Pancreas (tissue), 10 donors: Measurements from ENCODE around the gene SNRNP27. TPM values are rescaled to one million over a fixed set of nuclear protein-coding genes. Genes with fewer than 3 reads are reported as not detected.
"Not testable (repeated sequence)": the region's sequence is repeated elsewhere in the genome, so short reads cannot be mapped to it uniquely, and the experiment has no call there.

Source experiments
- ATAC-seq, 4 donors: fragments of 200-7000 bp; cut with Tn5 transposase; one replicate each; pipeline versions ENCODE4 v1.8.0 to v1.9.1; 2020; ENCODE audit warnings: mild to moderate bottlenecking in 4 of 4, moderate library complexity in 4 of 4
- DNase-seq, 6 donors: peaks; one replicate each; pipeline ENCODE4 v3.0.0-alpha.2; 2020
- FAIRE-seq: peaks from 2 replicates; lab custom pipeline; 2012; peaks lifted over from hg19 to GRCh38; lab: Jason Lieb, UNC
- H3K27ac ChIP-seq, 4 donors: fragments of 200-600 bp; sonication (generic); 1 replicate in 3 of 4; 2 replicates in 1 of 4; pipeline versions ENCODE4 v1.5.0 to v1.8.0; 2020
- H3K27me3 ChIP-seq, 4 donors: fragments of 200-600 bp; one replicate each; pipeline ENCODE4 v1.8.0; 2021
- H3K36me3 ChIP-seq, 3 donors: fragments of 200-600 bp; sonication (generic) in 1 of 3; one replicate each; pipeline versions ENCODE4 v1.5.0 to v1.8.0; 2020 to 2021
- H3K4me1 ChIP-seq, 3 donors: fragments of 200-600 bp; one replicate each; pipeline ENCODE4 v1.8.0; 2021
- H3K4me3 ChIP-seq, 4 donors: fragments of 200-600 bp; sonication (generic) in 2 of 4; one replicate each; pipeline versions ENCODE4 v1.5.0 to v1.8.0; 2020 to 2021
- H3K9me3 ChIP-seq, 4 donors: fragments of 200-600 bp; one replicate each; pipeline ENCODE4 v1.8.0; 2021
- CTCF ChIP-seq, 4 donors: fragments of 200-600 bp; sonication (generic) in 3 of 4; IDR thresholded peaks; one replicate each; pipeline versions ENCODE4 v1.5.0 to v1.8.0; 2021; ENCODE audit warnings: antibody characterized with exemption in 4 of 4
- WGBS, 2 donors: extraction: QIAGEN DNeasy Blood & Tissue Kit; methylation state at CpG; one replicate each; pipeline ENCODE4 v1.1.7; 2013; 5-methylcytosine and 5-hydroxymethylcytosine counted together
- intact Hi-C, 3 donors: fragments of 100-400 bp; cut with DNase I; formaldehyde crosslinking; loops; one replicate each; pipeline versions ENCODE4 v1.11.1 to v1.14.2; 2022
- polyA plus RNA-seq, 2 donors: library from polyadenylated mRNA; stranded (reverse); fragments of 200-250 nt; gene quantifications; one replicate each; pipeline ENCODE4 v1.2.3, GENCODE V29; 2013
- total RNA-seq, 6 donors: library from RNA; stranded (reverse); fragmentation: NEBNext Ultra II Directional in 4 of 6; extraction: Animal tissue kit (Norgen Biotek cat#: 25700) in 4 of 6; gene quantifications; one replicate each; pipeline versions ENCODE4 v1.2.1 to v1.2.4, GENCODE V29; 2021 to 2023
- donor health status: healthy with polysubstance abuse.
- donor health status: DM: no; HTN: no; CAD: no; lungs with moderate emphysema.
- donor health status: DM: no; HTN: no; CAD: no.
- donor health status: control.
- donor health status: control.
- donor health status: Bipolar disorder and iron deficiency.
- donor health status: DM: yes; HTN: yes; CAD: no.
- donor health status: DM: no; HTN: no; CAD: no.
- donor health status: DM: no; HTN: no; CAD: no.
- donor health status: DM: yes; HTN: yes; CAD: no.

SNRNP27 gene
- total and polyA plus RNA-seq, 8 donors = 8.3 to 27.9 (median 13.1) TPM

GRCh38 chr2:69950241-69950640 lies 56.5 kb downstream of the SNRNP27 start:
- whole genome bisulfite sequencing, 2 donors = 67 to 75% methylated on average over 5 of the region's 5 CpGs

GRCh38 chr2:69950671-69951070 lies 56.9 kb downstream of the SNRNP27 start:
- intact Hi-C loops, H3K9me3 ChIP-seq, H3K36me3 ChIP-seq, H3K4me1 ChIP-seq, H3K4me3 ChIP-seq, H3K27ac ChIP-seq, DNase-seq, FAIRE-seq, H3K27me3 ChIP-seq, ATAC-seq: not testable (repeated sequence)
- WGBS, 2 donors = 92 to 100% methylated on average over 3 of the region's 3 CpGs

More at GRCh38 chr2:69950241-69950640, 56.5 kb downstream of the SNRNP27 start:
- no peak overlapping the region for H3K27ac ChIP-seq
- H3K4me3 ChIP-seq = no peak overlapping the region
- DNase-seq = no peak
- TF ChIP-seq CTCF (IDR thresholded peaks at IDR 0.05) = no peak
- no peaks in the 10 kb centered on the region for H3K9me3 ChIP-seq
- no peaks in the 10 kb centered on the region for H3K27me3 ChIP-seq
- intact Hi-C loops = no loop called here
- H3K36me3 ChIP-seq = no peaks in the 10 kb centered on the region
- no peak for ATAC-seq
- no peak for FAIRE-seq
- no peaks in the 10 kb centered on the region for H3K4me1 ChIP-seq

DNA sequence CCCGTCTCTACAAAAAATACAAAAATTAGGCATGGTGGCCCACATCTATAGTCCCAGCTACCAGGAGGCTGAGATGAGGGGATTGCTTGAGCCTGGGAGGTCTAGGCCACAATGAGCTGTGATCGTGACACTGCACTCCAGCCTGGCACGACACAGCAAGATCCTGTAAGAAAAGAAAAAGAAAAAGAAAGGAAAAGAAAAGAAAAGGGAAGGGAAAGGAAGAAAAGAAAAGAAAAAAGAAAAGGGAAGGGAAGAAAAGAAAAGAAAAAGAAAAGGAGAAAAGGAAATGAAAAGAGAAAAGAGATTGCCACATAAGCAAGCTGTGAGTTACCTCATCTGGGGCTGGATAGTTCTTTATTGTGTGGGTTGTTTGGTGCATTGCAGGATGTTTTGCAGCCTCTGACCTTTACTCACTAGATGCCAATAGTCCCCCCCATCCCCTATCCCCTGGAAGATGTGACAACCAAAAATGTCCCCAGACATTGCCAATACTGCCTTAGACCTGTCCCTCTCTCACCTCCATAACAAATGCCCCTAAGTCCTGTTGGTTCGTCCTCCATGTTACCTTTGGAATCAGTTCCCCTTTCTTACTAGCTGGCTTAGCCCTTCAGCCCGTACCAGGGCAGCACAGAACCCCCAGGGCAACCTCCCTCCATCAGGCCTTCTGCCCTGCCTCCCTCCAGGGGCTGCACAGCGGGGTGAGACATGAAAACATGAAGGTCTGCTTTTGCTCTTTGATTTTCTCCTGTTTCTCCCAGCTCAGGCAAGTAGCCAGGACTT lies 58.8 kb downstream of the SNRNP27 start:
- Histone ChIP-seq H3K36me3 (no peaks in the 10 kb centered on the region), H3K4me1 (no peaks in the 10 kb centered on the region), H3K27ac (no peak overlapping the region), H3K9me3 (no peaks in the 10 kb centered on the region), H3K4me3 (no peak overlapping the region), H3K27me3 (no peaks in the 10 kb centered on the region)
- ATAC-seq (no peak), FAIRE-seq (no peak), DNase-seq (no peak)
- intact Hi-C loops = no loop called here
- WGBS, 2 donors = 80 to 87% methylated on average over 6 of the region's 6 CpGs
- TF ChIP-seq CTCF (IDR thresholded peaks at IDR 0.05) = no peak

- FAIRE-seq = no peak
- ATAC-seq = no peak
These were observed 60.3 kb downstream of the SNRNP27 start for GRCh38 chr2:69954084-69954483.

More at GRCh38 chr2:69954084-69954483, 60.3 kb downstream of the SNRNP27 start:
- intact Hi-C loops = no loop called here
- TF ChIP-seq CTCF (IDR thresholded peaks at IDR 0.05) = no peak
- no peak for DNase-seq
- H3K36me3 ChIP-seq = no peaks in the 10 kb centered on the region
- no peaks in the 10 kb centered on the region for H3K4me1 ChIP-seq
- WGBS, 2 donors = 95 to 100% methylated on average over 1 of the region's 1 CpG
- no peak overlapping the region for H3K27ac ChIP-seq
- H3K9me3 ChIP-seq = no peaks in the 10 kb centered on the region
- no peaks in the 10 kb centered on the region for H3K27me3 ChIP-seq
- H3K4me3 ChIP-seq = no peak overlapping the region

Other genes with a start within 250 kb of the SNRNP27 start
- 100 to 1,000 TPM; 338 to 762 (median 463) TPM for gene ANXA4, start 151.8 kb upstream of the SNRNP27 start, total RNA-seq
- 100 to 1,000 TPM; 215 to 540 TPM for gene ANXA4, start 151.8 kb upstream of the SNRNP27 start, polyA plus RNA-seq
- 10 to 100 TPM in 2 of 6 donors, 1 to 10 TPM in 4; 9.2 to 15.4 (median 9.4) TPM for gene GMCL1, start 64.3 kb upstream of the SNRNP27 start, total RNA-seq
- gene GMCL1, start 64.3 kb upstream of the SNRNP27 start, polyA plus RNA-seq = 10 to 100 TPM in 1 of 2 donors, 1 to 10 TPM in 1; 7.6 to 12.9 TPM
- gene MXD1, start 21.2 kb downstream of the SNRNP27 start, total RNA-seq = 1 to 10 TPM; 2.4 to 8.6 (median 5.7) TPM
- 1 to 10 TPM; 1.5 to 2.8 TPM for gene MXD1, start 21.2 kb downstream of the SNRNP27 start, polyA plus RNA-seq
- under 1 TPM; 0.12 to 0.44 (median 0.17) TPM for gene ASPRV1, start 67.7 kb downstream of the SNRNP27 start, total RNA-seq
- 1 to 10 TPM in 1 of 2 donors, under 1 TPM in 1; 0.80 to 1.2 TPM for gene ASPRV1, start 67.7 kb downstream of the SNRNP27 start, polyA plus RNA-seq
- 100 to 1,000 TPM; 121 to 232 (median 177) TPM for gene PCBP1, start 193.5 kb downstream of the SNRNP27 start, total RNA-seq
- 100 to 1,000 TPM; 132 to 179 TPM for gene PCBP1, start 193.5 kb downstream of the SNRNP27 start, polyA plus RNA-seq